ENCODE measurements around the gene LRRC4B.
"Not testable (repeated sequence)": the region's sequence is repeated elsewhere in the genome, so short reads cannot be mapped to it uniquely, and the experiment has no call there.

Gene LRRC4B

GRCh38 chr19:50567882-50568727 is at the start of gene LRRC4B:
Gene LRRC4B, minus strand, starts transcription at chr19:50568435. Its CDS starts 19,597 bp downstream, at chr19:50548838.
- no peak for DNase-seq (ENCODE audit: low read depth in 2 of 2)

GRCh38 chr19:50612504-50613404 is 44.5 kb upstream of the LRRC4B start:
- not testable (repeated sequence) for DNase-seq (ENCODE audit: low read depth in 2 of 2)

GRCh38 chr19:50607874-50608785 is 39.9 kb upstream of the LRRC4B start:
- peak; percentile 24 to 52 for DNase-seq (ENCODE audit: low read depth in 2 of 2)

GRCh38 chr19:50607388-50607787 is 39.2 kb upstream of the LRRC4B start:
- no peak for DNase-seq (ENCODE audit: low read depth in 2 of 2)

GRCh38 chr19:50606059-50606836 is 38.0 kb upstream of the LRRC4B start:
- not testable (repeated sequence) for DNase-seq (ENCODE audit: low read depth in 2 of 2)

GRCh38 chr19:50604264-50605073 is 36.2 kb upstream of the LRRC4B start:
- not testable (repeated sequence) for DNase-seq (ENCODE audit: low read depth in 2 of 2)

GRCh38 chr19:50602935-50603334 is 34.7 kb upstream of the LRRC4B start:
- DNase-seq (ENCODE audit: low read depth in 2 of 2): no peak

GRCh38 chr19:50602496-50602895 is 34.3 kb upstream of the LRRC4B start:
- no peak for DNase-seq (ENCODE audit: low read depth in 2 of 2)

GRCh38 chr19:50602089-50602422 is 33.8 kb upstream of the LRRC4B start:
- DNase-seq (ENCODE audit: low read depth in 2 of 2): no peak

- no peak for DNase-seq (ENCODE audit: low read depth in 2 of 2)
Measured at GRCh38 chr19:50601407-50602088, 33.3 kb upstream of the LRRC4B start.

- no peak for DNase-seq (ENCODE audit: low read depth in 2 of 2)
Measured at GRCh38 chr19:50599427-50599826, 31.2 kb upstream of the LRRC4B start.

- DNase-seq (ENCODE audit: low read depth in 2 of 2): no peak
Measured at GRCh38 chr19:50590191-50590590, 22.0 kb upstream of the LRRC4B start.

- DNase-seq (ENCODE audit: low read depth in 2 of 2): not testable (repeated sequence)
Measured at GRCh38 chr19:50581795-50582660, 13.8 kb upstream of the LRRC4B start.

- no peak for DNase-seq (ENCODE audit: low read depth in 2 of 2)
Measured at GRCh38 chr19:50580970-50581634, 12.9 kb upstream of the LRRC4B start.

- no peak for DNase-seq (ENCODE audit: low read depth in 2 of 2)
Measured at GRCh38 chr19:50580240-50580639, 12.0 kb upstream of the LRRC4B start.

GRCh38 chr19:50576769-50577168 is 8.5 kb upstream of the LRRC4B start:
- not testable (repeated sequence) for DNase-seq (ENCODE audit: low read depth in 2 of 2)

GRCh38 chr19:50573741-50574461 is 5.7 kb upstream of the LRRC4B start:
- no peak for DNase-seq (ENCODE audit: low read depth in 2 of 2)

All from stimulated activated CD8-positive, alpha-beta memory T cell treated with anti-CD3 and anti-CD28 coated beads, Interleukin-2, amount 100 ng/mL, for 1 hour (primary cell).